Keratinocyte (primary cell): Measurements from ENCODE around the gene MCEMP1. TPM values are rescaled to one million over a fixed set of nuclear protein-coding genes. Genes with fewer than 3 reads are reported as not detected.

ENCODE experiments used
- DNase-seq: peaks from one replicate; pipeline ENCODE4 v3.0.0-alpha.2; 2011; ENCODE audit warnings: low read depth, missing footprints, low spot score
- FAIRE-seq: peaks from 2 replicates; lab custom pipeline; 2011; peaks lifted over from hg19 to GRCh38; lab: Jason Lieb, UNC
- H2AFZ ChIP-seq: 2 replicates; pipeline ENCODE4 v1.6.0; 2012; ENCODE audit warnings: low read length, control low read depth, inconsistent platforms; ENCODE audit not compliant: control insufficient read depth
- H3K27ac ChIP-seq: 2 replicates; pipeline ENCODE4 v1.5.1; 2011; ENCODE audit warnings: low read length; ENCODE audit not compliant: control insufficient read depth, insufficient read depth
- H3K27me3 ChIP-seq: 3 replicates; pipeline ENCODE4 v1.6.0; 2011; ENCODE audit warnings: low read length; ENCODE audit not compliant: control insufficient read depth, insufficient read depth; ENCODE audit errors: extremely low read depth
- H3K36me3 ChIP-seq, 2 experiments: 2 replicates in 1 of 2; 3 replicates in 1 of 2; pipeline ENCODE4 v1.5.1; 2011; ENCODE audit warnings: low read length in 2 of 2, mild to moderate bottlenecking in 1 of 2; ENCODE audit not compliant: control insufficient read depth in 2 of 2, insufficient read depth in 2 of 2; ENCODE audit errors: extremely low read depth in 1 of 2
- H3K4me1 ChIP-seq: 3 replicates; pipeline ENCODE4 v1.5.1; 2011; ENCODE audit warnings: low read length; ENCODE audit not compliant: control insufficient read depth, insufficient read depth; ENCODE audit errors: extremely low read depth
- H3K4me2 ChIP-seq: 3 replicates; pipeline ENCODE4 v1.6.0; 2011; ENCODE audit warnings: low read depth, low read length; ENCODE audit not compliant: control insufficient read depth, insufficient read depth; ENCODE audit errors: extremely low read depth
- H3K4me3 ChIP-seq, 3 experiments: fragments of 200-600 bp in 1 of 3; sonication (generic) in 1 of 3; 2 replicates in 2 of 3; 3 replicates in 1 of 3; pipeline ENCODE4 v1.5.1; 2011 to 2016; ENCODE audit warnings: low read length in 3 of 3, mild to moderate bottlenecking in 3 of 3, control low read depth in 2 of 3, inconsistent platforms in 1 of 3, low read depth in 1 of 3, mixed read lengths in 1 of 3, mixed run types in 1 of 3, moderate library complexity in 1 of 3; ENCODE audit not compliant: control insufficient read depth in 2 of 3, insufficient read depth in 2 of 3; ENCODE audit errors: extremely low read depth in 1 of 3
- H3K79me2 ChIP-seq: 2 replicates; pipeline ENCODE4 v1.6.0; 2012; ENCODE audit warnings: low read length; ENCODE audit not compliant: control insufficient read depth, insufficient read depth
- H3K9ac ChIP-seq: 3 replicates; pipeline ENCODE4 v1.6.0; 2011; ENCODE audit warnings: low read length; ENCODE audit not compliant: control insufficient read depth, insufficient read depth; ENCODE audit errors: extremely low read depth
- H3K9me1 ChIP-seq: 3 replicates; pipeline ENCODE4 v1.6.0; 2011; ENCODE audit warnings: low read length; ENCODE audit not compliant: control insufficient read depth, insufficient read depth; ENCODE audit errors: extremely low read depth
- H3K9me3 ChIP-seq: 2 replicates; pipeline ENCODE4 v1.5.1; 2012; ENCODE audit warnings: low read depth, low read length; ENCODE audit not compliant: control insufficient read depth
- H4K20me1 ChIP-seq: 3 replicates; pipeline ENCODE4 v1.6.0; 2011; ENCODE audit warnings: low read length; ENCODE audit not compliant: control insufficient read depth, insufficient read depth; ENCODE audit errors: extremely low read depth
- CTCF ChIP-seq, 3 experiments: IDR thresholded peaks in 1 of 3; conservative IDR thresholded peaks in 1 of 3; optimal IDR thresholded peaks in 1 of 3; 2 replicates in 2 of 3; 3 replicates in 1 of 3; pipeline versions ENCODE3 to v1.5.1; 2011; ENCODE audit warnings: low read length in 3 of 3, mild to moderate bottlenecking in 3 of 3, moderate library complexity in 2 of 3, control low read depth in 1 of 3, inconsistent platforms in 1 of 3; ENCODE audit not compliant: insufficient read depth in 2 of 3; ENCODE audit errors: extremely low read depth in 1 of 3
- EZH2 ChIP-seq: IDR thresholded peaks from one replicate; pipeline ENCODE4 v1.6.1; 2012; ENCODE audit warnings: inconsistent platforms, mild to moderate bottlenecking, low read length, moderate library complexity
- dilution Hi-C: fragments of 300-500 bp; cut with MboI; formaldehyde crosslinking; loops from one replicate; pipeline ENCODE4 v1.7.0; 2020; ENCODE audit warnings: low sequenced_read_pairs; ENCODE audit not compliant: extremely low pct_ligation_motif_present
- polyA plus RNA-seq, 5 experiments: library from polyadenylated mRNA; depleted of rRNA in 3 of 5; stranded (reverse) in 3 of 5; stranded (forward) in 1 of 5; unstranded in 1 of 5; fragments of >200 nt; gene quantifications; 1 replicate in 1 of 5; 2 replicates in 3 of 5; 3 replicates in 1 of 5; pipeline versions ENCODE4 v1.2.1 to v1.2.3, GENCODE V29; 2011 to 2012; ENCODE audit warnings: missing spikeins in 2 of 5, low read depth in 1 of 5, low replicate concordance in 1 of 5

MCEMP1 gene
- polyA plus RNA-seq, 1 donor (not counting 4 experiments of a cell fraction or from before 2014, with no cell fraction given): not detected

- DNase-seq (no peak), FAIRE-seq (no peak)
- no peaks in the 10 kb centered on the region for H3K79me2 ChIP-seq
- H3K9me1 ChIP-seq: no peaks in the 10 kb centered on the region
- no peaks in the 10 kb centered on the region for H3K36me3 ChIP-seq
- H3K9me3 ChIP-seq: no peaks in the 10 kb centered on the region
- no peaks in the 10 kb centered on the region for H3K4me1 ChIP-seq
- H2AFZ ChIP-seq: no peak overlapping the region
- H3K4me3 ChIP-seq: no peak overlapping the region
- TF ChIP-seq EZH2 (no peak), CTCF (optimal IDR thresholded peaks at IDR 0.05 in 1 of 3, IDR thresholded peaks at IDR 0.05 in 1 of 3, conservative IDR thresholded peaks at IDR 0.05 in 1 of 3; ENCODE audit: extremely low read depth in 1 of 3, insufficient read depth in 2 of 3, low read length in 3 of 3) (no peak)
- H3K9ac ChIP-seq: no peak overlapping the region
- no peak overlapping the region for H3K4me2 ChIP-seq
- H4K20me1 ChIP-seq: no peaks in the 10 kb centered on the region
- peaks cover 21% of the 10 kb centered on the region for H3K27me3 ChIP-seq
- dilution Hi-C loops: no loop called here
- H3K27ac ChIP-seq: no peak overlapping the region
Measured at GRCh38 chr19:7697721-7698287, 20.9 kb downstream of the MCEMP1 start.

GRCh38 chr19:7698583-7698982 lies 21.7 kb downstream of the MCEMP1 start:
- no peak overlapping the region for H2AFZ ChIP-seq
- H3K27ac ChIP-seq: no peak overlapping the region
- DNase-seq (no peak), FAIRE-seq (no peak)
- H3K4me3 ChIP-seq: no peak overlapping the region
- H3K9me3 ChIP-seq: no peaks in the 10 kb centered on the region
- no peaks in the 10 kb centered on the region for H3K79me2 ChIP-seq
- H3K4me2 ChIP-seq: no peak overlapping the region
- no peak for TF ChIP-seq CTCF (optimal IDR thresholded peaks at IDR 0.05 in 1 of 3, IDR thresholded peaks at IDR 0.05 in 1 of 3, conservative IDR thresholded peaks at IDR 0.05 in 1 of 3; ENCODE audit: extremely low read depth in 1 of 3, insufficient read depth in 2 of 3, low read length in 3 of 3)
- TF ChIP-seq EZH2: no peak
- no peaks in the 10 kb centered on the region for H3K4me1 ChIP-seq
- no peaks in the 10 kb centered on the region for H3K36me3 ChIP-seq
- H3K9ac ChIP-seq: no peak overlapping the region
- H4K20me1 ChIP-seq: no peaks in the 10 kb centered on the region
- no peaks in the 10 kb centered on the region for H3K9me1 ChIP-seq
- dilution Hi-C loops: no loop called here
- peaks cover 21% of the 10 kb centered on the region for H3K27me3 ChIP-seq
